SJSA1 (cell line): Measurements from ENCODE around the gene PTPRF. TPM values are rescaled to one million over a fixed set of nuclear protein-coding genes. Genes with fewer than 3 reads are reported as not detected.
"Not testable (repeated sequence)": the region's sequence is repeated elsewhere in the genome, so short reads cannot be mapped to it uniquely, and the experiment has no call there.

ENCODE experiments used
- DNase-seq, 2 experiments: peaks; one replicate each; pipeline ENCODE4 v3.0.0-alpha.2; 2015 to 2020; ENCODE audit warnings: low spot score in 2 of 2, low read depth in 1 of 2
- H3K27ac ChIP-seq: fragments of 250-450 bp; sonication (Bioruptor Pico); 2 replicates; pipeline ENCODE4 v1.5.1; 2020; ENCODE audit warnings: mild to moderate bottlenecking, moderate library complexity
- H3K27me3 ChIP-seq: fragments of 250-450 bp; sonication (Bioruptor Pico); replicated peaks from 2 replicates; pipeline ENCODE4 v1.5.1; 2020; ENCODE audit warnings: mild to moderate bottlenecking, moderate library complexity
- H3K36me3 ChIP-seq: fragments of 250-450 bp; sonication (Bioruptor Pico); 2 replicates; pipeline ENCODE4 v1.5.1; 2020; ENCODE audit warnings: mild to moderate bottlenecking
- H3K4me1 ChIP-seq: fragments of 250-450 bp; sonication (Bioruptor Pico); replicated peaks from 2 replicates; pipeline ENCODE4 v1.6.1; 2021; ENCODE audit warnings: mild to moderate bottlenecking
- H3K4me3 ChIP-seq: fragments of 250-450 bp; sonication (Bioruptor Pico); 2 replicates; pipeline ENCODE4 v1.5.1; 2020; ENCODE audit warnings: mild to moderate bottlenecking
- H3K9me3 ChIP-seq: fragments of 250-450 bp; sonication (Bioruptor Pico); replicated peaks from 2 replicates; pipeline ENCODE4 v1.5.1; 2020; ENCODE audit warnings: mild to moderate bottlenecking
- total RNA-seq: library from RNA; depleted of rRNA; stranded (reverse); fragments of >200 nt; shearing (Covaris generic); gene quantifications from 2 replicates; pipeline ENCODE4 v1.2.3, GENCODE V29; 2014; rRNA removed

Gene PTPRF
- 11.0 and 11.5 TPM in 2 replicates for total RNA-seq

- Histone ChIP-seq H3K4me3 (peak within 1 kb of the TSS; percentile 56), H3K27me3 (no peaks in the 10 kb centered on the region), H3K27ac (no peak within 1 kb of the TSS), H3K36me3 (no peaks in the 10 kb centered on the region), H3K4me1 (peaks cover 25% of the 10 kb centered on the region), H3K9me3 (no peaks in the 10 kb centered on the region)
- DNase-seq: peak; percentile 32 to 57
Observed at GRCh38 chr1:43530483-43531106, at the start of gene PTPRF. Gene PTPRF (plus strand): TSS chr1:43530883. CDS start chr1:43545076, 14,193 bp downstream.

DNA sequence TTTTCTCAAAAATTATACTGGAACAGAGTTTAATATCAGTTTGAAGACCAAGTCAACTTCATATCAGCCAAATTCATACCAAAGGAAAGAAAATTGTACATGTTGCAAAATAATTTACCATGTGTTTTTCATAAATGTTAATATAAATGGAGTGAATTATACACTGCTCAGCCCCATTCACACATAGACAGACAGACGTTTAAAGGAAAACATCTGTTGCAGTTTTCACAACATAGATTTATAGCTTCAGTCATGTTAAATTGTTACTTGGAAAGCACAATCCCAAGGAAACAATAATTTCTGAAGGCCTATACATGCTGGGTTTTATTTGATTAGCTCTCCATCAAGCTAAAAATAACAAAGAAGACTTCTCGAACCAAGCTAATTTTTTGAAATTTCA lies 49.2 kb upstream of the PTPRF start:
- Histone ChIP-seq H3K4me1 (peaks cover 1% of the 10 kb centered on the region), H3K4me3 (no peak overlapping the region), H3K9me3 (no peaks in the 10 kb centered on the region), H3K27ac (no peak overlapping the region), H3K36me3 (no peaks in the 10 kb centered on the region), H3K27me3 (no peaks in the 10 kb centered on the region)
- DNase-seq: no peak

DNA sequence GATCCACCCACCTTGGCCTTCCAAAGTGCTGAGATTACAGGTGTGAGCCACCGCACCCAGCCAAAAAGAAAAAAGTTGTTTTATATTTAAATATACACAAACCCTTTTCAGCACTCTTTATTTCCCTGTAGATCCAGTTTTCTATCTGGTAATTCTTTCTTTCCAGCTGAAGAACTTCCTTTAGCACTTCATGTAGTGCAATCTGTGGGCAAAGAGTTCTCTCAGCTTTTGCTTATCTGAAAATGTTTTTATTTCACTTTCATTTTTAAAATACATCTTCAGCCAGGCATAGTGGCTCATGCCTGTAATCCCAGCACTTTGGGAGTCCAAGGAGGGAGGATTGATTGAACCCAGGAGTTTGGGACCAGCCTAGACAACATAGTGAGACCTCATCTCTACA lies 48.5 kb upstream of the PTPRF start:
- H3K4me1 ChIP-seq: no peaks in the 10 kb centered on the region; the same call in 1 of the 2 replicates
- no peak for DNase-seq
- no peak overlapping the region for H3K27ac ChIP-seq

GRCh38 chr1:43484367-43484766 lies 46.3 kb upstream of the PTPRF start:
- no peaks in the 10 kb centered on the region for H3K4me1 ChIP-seq
- no peak for DNase-seq
- no peak overlapping the region for H3K4me3 ChIP-seq
- no peaks in the 10 kb centered on the region for H3K27me3 ChIP-seq
- peaks cover 8% of the 10 kb centered on the region; the same call in 1 of the 2 replicates for H3K9me3 ChIP-seq
- no peaks in the 10 kb centered on the region for H3K36me3 ChIP-seq
- H3K27ac ChIP-seq: no peak overlapping the region

More for the DNA sequence above, 48.5 kb upstream of the PTPRF start:
- no peak overlapping the region for H3K4me3 ChIP-seq
- H3K36me3 ChIP-seq: no peaks in the 10 kb centered on the region
- H3K9me3 ChIP-seq: no peaks in the 10 kb centered on the region
- H3K27me3 ChIP-seq: no peaks in the 10 kb centered on the region

- Histone ChIP-seq H3K27me3 (no peaks in the 10 kb centered on the region), H3K9me3 (peaks cover 12% of the 10 kb centered on the region), H3K4me1 (no peaks in the 10 kb centered on the region), H3K27ac (no peak overlapping the region), H3K4me3 (no peak overlapping the region), H3K36me3 (no peaks in the 10 kb centered on the region)
- no peak for DNase-seq
Observed at GRCh38 chr1:43488165-43488564, 42.5 kb upstream of the PTPRF start.

- no peak overlapping the region for H3K4me3 ChIP-seq
- H3K36me3 ChIP-seq: no peaks in the 10 kb centered on the region
- H3K4me1 ChIP-seq: no peaks in the 10 kb centered on the region
- no peak overlapping the region for H3K27ac ChIP-seq
- H3K9me3 ChIP-seq: peaks cover 12% of the 10 kb centered on the region
- H3K27me3 ChIP-seq: no peaks in the 10 kb centered on the region
- no peak for DNase-seq
Observed at GRCh38 chr1:43491061-43491460, 39.6 kb upstream of the PTPRF start.

GRCh38 chr1:43492826-43493225 lies 37.9 kb upstream of the PTPRF start:
- DNase-seq: no peak
- Histone ChIP-seq H3K4me3 (no peak overlapping the region), H3K36me3 (no peaks in the 10 kb centered on the region), H3K4me1 (no peaks in the 10 kb centered on the region), H3K27ac (no peak overlapping the region), H3K9me3 (peaks cover 9% of the 10 kb centered on the region), H3K27me3 (no peaks in the 10 kb centered on the region)

DNA sequence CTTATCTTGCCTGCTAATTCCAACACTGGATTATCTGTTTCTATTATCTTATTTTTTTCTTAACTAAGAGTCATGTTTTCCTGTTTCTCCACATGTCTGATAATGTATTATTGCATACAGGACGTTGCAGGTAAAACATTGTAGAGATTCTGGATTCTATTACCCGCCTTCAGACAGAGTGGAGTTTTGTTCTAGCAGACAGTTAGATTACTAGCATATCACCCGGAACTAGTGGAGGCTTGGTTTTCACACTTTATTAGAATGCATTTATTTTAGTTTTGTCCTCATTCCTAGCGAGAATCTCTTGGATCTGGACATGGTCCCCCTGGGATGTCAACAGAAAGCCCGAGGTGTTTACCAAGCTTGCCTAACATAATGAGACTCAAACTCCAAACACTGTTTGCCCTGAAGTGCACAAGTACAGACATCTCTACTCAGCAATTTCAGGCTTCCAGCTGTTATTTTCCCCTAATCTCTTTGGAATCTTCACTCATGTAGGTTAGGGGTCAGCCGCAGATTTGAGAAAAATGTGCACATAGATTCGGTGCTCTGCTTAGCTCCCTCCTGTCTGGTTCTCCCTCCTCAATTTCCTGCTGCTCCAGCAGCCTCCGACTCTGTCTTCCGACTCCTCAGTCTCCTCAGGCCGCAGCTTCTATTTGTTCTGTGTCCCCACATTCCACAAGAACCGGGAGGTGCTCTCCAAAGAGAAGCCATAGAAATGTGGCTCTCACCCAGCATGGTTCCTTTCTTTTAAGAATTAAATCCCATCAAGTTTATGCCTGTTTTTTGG lies 36.8 kb upstream of the PTPRF start:
- no peak overlapping the region for H3K4me3 ChIP-seq
- DNase-seq: no peak
- no peak overlapping the region for H3K27ac ChIP-seq
- H3K27me3 ChIP-seq: no peaks in the 10 kb centered on the region
- H3K36me3 ChIP-seq: no peaks in the 10 kb centered on the region
- H3K4me1 ChIP-seq: no peaks in the 10 kb centered on the region
- peaks cover 4% of the 10 kb centered on the region; the same call in 1 of the 2 replicates for H3K9me3 ChIP-seq

DNA sequence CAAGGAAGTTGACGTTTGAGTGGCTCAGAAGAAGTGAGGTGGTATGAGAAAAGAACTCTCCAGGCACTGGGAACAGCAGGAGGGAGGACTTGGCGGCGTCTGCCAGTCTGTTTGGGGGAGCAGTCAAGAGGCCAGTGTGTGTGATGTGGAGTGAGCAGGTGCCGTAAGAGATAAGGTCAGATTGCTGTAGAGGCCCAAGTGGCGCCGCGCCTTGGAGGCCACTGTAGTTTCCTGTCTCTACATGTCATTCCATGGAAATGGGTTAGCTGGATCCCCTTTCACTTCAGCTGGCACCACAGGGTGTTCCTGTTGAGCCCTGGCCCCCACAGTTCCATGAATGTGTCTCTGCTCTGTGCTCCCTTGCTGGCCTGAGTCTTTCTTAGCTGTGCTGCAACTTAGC lies 35.5 kb upstream of the PTPRF start:
- no peaks in the 10 kb centered on the region for H3K4me1 ChIP-seq
- H3K27me3 ChIP-seq: no peaks in the 10 kb centered on the region
- no peak for DNase-seq
- H3K27ac ChIP-seq: no peak overlapping the region
- peaks cover 4% of the 10 kb centered on the region; the same call in 1 of the 2 replicates for H3K9me3 ChIP-seq
- no peak overlapping the region for H3K4me3 ChIP-seq
- no peaks in the 10 kb centered on the region for H3K36me3 ChIP-seq

DNA sequence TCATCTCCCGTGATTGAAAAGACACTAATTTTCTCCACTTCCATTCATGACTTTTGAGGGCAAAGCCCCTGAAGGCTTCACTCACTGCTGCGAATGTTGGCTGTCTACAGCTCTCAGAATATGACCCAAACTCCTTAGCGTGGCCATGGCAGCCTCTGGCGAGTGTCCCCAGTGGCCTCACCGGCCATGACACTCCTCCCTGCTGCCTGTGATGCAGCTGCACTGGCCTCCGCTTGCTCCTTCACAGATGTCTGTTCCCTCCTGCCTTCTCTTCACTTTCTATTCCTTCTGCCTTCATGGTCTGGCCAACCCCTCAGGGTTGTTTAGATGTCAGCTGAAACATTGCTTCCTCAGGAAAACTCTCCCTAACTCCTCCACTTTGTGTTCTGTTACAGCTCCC lies 30.8 kb upstream of the PTPRF start:
- no peaks in the 10 kb centered on the region for H3K36me3 ChIP-seq
- H3K9me3 ChIP-seq: no peaks in the 10 kb centered on the region
- no peak for DNase-seq
- H3K4me3 ChIP-seq: no peak overlapping the region
- H3K27me3 ChIP-seq: no peaks in the 10 kb centered on the region
- no peaks in the 10 kb centered on the region for H3K4me1 ChIP-seq
- H3K27ac ChIP-seq: no peak overlapping the region

DNA sequence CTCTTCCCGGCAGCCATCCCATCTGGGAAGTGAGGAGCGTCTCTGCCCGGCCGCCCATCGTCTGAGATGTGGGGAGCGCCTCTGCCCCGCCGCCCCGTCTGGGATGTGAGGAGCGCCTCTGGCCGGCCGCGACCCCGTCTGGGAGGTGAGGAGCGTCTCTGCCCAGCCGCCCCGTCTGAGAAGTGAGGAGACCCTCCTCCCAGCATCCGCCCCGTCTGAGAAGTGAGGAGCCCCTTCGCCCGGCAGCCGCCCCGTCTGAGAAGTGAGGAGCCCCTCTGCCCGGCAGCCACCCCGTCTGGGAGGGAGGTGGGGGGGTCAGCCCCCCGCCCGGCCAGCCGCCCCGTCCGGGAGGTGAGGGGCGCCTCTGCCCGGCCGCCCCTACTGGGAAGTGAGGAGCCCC lies 28.9 kb upstream of the PTPRF start:
- not testable (repeated sequence) for H3K36me3 ChIP-seq, H3K27me3 ChIP-seq, DNase-seq, H3K4me1 ChIP-seq, H3K9me3 ChIP-seq, H3K4me3 ChIP-seq, H3K27ac ChIP-seq

DNA sequence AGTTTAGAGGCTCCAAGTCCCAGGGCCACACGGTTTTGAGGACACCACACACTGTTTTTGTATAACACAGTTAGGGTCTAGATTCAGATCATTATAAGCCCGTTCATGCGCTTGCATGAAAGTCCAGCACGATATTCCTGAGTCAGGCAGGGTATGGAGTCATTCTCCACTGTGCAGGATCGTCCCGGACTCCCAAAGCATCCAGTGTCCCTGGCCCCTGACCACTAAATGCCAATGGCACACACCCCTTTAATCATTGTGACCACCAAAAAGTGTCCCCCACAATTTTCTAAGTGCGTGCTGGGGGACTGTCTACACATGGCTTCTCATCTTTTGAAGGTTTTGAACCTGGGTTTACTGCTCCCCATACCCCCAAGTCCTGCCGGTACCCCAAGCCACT lies 27.1 kb upstream of the PTPRF start:
- no peaks in the 10 kb centered on the region for H3K4me1 ChIP-seq
- no peaks in the 10 kb centered on the region for H3K27me3 ChIP-seq
- no peak for DNase-seq
- H3K9me3 ChIP-seq: no peaks in the 10 kb centered on the region
- H3K27ac ChIP-seq: no peak overlapping the region
- H3K36me3 ChIP-seq: no peaks in the 10 kb centered on the region
- H3K4me3 ChIP-seq: no peak overlapping the region

DNA sequence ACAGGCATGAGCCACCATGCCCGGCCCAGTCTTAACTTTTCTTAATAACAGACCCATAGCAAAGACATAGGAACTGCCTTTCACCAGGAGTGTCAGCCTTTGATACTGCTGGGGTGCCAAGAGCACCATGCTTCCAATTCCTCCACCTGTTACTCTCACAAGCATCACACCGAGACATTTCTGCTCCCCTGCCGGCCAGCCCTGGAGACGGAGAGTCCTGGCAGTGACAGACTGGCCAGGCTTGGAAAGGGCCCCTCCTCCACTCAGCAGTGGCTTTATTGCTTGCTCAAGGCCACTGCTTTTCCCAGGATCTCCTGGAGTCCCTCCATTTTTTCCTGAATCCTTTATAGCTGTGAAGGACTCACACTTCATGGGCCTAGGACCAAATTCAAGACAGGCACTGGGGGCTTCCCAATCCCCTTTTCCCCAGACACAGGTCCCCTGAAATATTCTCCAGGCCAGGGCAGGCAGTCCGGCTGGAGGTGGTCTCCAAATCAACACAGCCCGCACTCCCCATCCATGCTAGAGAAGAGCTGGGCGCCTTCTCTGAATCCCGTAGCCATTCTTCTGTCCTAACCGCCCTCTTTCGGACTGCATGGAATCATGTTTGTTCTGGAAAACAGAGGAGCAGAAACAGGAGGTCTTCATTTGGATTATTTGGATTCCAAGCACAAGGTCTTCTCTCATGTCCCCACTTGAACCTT lies 25.5 kb upstream of the PTPRF start:
- Histone ChIP-seq H3K27me3 (no peaks in the 10 kb centered on the region), H3K4me3 (no peak overlapping the region), H3K36me3 (no peaks in the 10 kb centered on the region), H3K27ac (no peak overlapping the region), H3K4me1 (no peaks in the 10 kb centered on the region), H3K9me3 (no peaks in the 10 kb centered on the region)
- no peak for DNase-seq

- H3K9me3 ChIP-seq: no peaks in the 10 kb centered on the region
- peak in 1 of 2 experiments; percentile 37 for DNase-seq
- no peaks in the 10 kb centered on the region for H3K36me3 ChIP-seq
- no peak overlapping the region for H3K27ac ChIP-seq
- H3K4me3 ChIP-seq: no peak overlapping the region
- no peaks in the 10 kb centered on the region for H3K27me3 ChIP-seq
- no peaks in the 10 kb centered on the region for H3K4me1 ChIP-seq
Observed at GRCh38 chr1:43506233-43506632, 24.4 kb upstream of the PTPRF start.
